Subcutaneous adipose tissue (tissue), 4 donors: ENCODE data around the gene BOD1L1. TPM values are rescaled to one million over a fixed set of nuclear protein-coding genes. Genes with fewer than 3 reads are reported as not detected.

Experiments
- CTCF ChIP-seq: fragments of 450-650 bp; IDR thresholded peaks from one replicate; pipeline ENCODE4 v1.5.1; 2016; ENCODE audit warnings: low read depth, mild to moderate bottlenecking, control low read depth, antibody characterized with exemption, moderate library complexity
- total RNA-seq, 4 donors: library from RNA; depleted of rRNA; stranded (reverse); fragments of >200 nt; gene quantifications; one replicate each; pipeline ENCODE4 v1.1.0, GENCODE V29; 2016

Gene BOD1L1
- total RNA-seq, 4 donors from 2014 or later, result 41.1 to 51.4 (median 43.1) TPM

GRCh38 chr4:13533670-13534343 lies 93.7 kb downstream of the BOD1L1 start:
- no peak for TF ChIP-seq CTCF

GRCh38 chr4:13531625-13531998 lies 95.9 kb downstream of the BOD1L1 start:
- no peak for TF ChIP-seq CTCF

GRCh38 chr4:13530823-13531624 lies 96.5 kb downstream of the BOD1L1 start:
- TF ChIP-seq CTCF, result no peak

GRCh38 chr4:13529128-13529919 lies 98.2 kb downstream of the BOD1L1 start:
- TF ChIP-seq CTCF, result no peak

GRCh38 chr4:13528821-13529127 lies 98.8 kb downstream of the BOD1L1 start:
- TF ChIP-seq CTCF, result no peak

- no peak for TF ChIP-seq CTCF
Measured at GRCh38 chr4:13527981-13528820, 99.3 kb downstream of the BOD1L1 start.
